CD14-positive monocyte (primary cell): ENCODE measurements around the gene SMG6. TPM values are rescaled to one million over a fixed set of nuclear protein-coding genes. Genes with fewer than 3 reads are reported as not detected.

Experiments
- DNase-seq, 3 donors: peaks; one replicate each; pipeline ENCODE4 v3.0.0-alpha.2; 2011 to 2022
- H2AFZ ChIP-seq: 2 replicates; pipeline ENCODE4 v1.6.0; 2012; ENCODE audit warnings: mild to moderate bottlenecking, low read depth, low read length, inconsistent platforms; ENCODE audit not compliant: insufficient read depth, poor library complexity, severe bottlenecking
- H3K27ac ChIP-seq, 2 donors: 1 replicate in 1 of 2; 2 replicates in 1 of 2; pipeline ENCODE4 v1.5.1; 2012 to 2013; ENCODE audit warnings: low read length in 2 of 2, control low read depth in 1 of 2, inconsistent platforms in 1 of 2, low read depth in 1 of 2, mild to moderate bottlenecking in 1 of 2
- H3K27me3 ChIP-seq, 2 donors: one replicate each; pipeline versions ENCODE4 v1.6.0 to v1.6.1; 2011 to 2013; ENCODE audit warnings: low read length in 2 of 2; ENCODE audit not compliant: control insufficient read depth in 2 of 2, insufficient read depth in 2 of 2
- H3K36me3 ChIP-seq, 2 donors: replicated peaks in 1 of 2; 1 replicate in 1 of 2; 2 replicates in 1 of 2; pipeline versions ENCODE4 v1.5.1 to v1.6.1; 2012 to 2013; ENCODE audit warnings: low read length in 2 of 2, control low read depth in 1 of 2, inconsistent platforms in 1 of 2, mild to moderate bottlenecking in 1 of 2; ENCODE audit not compliant: insufficient read depth in 2 of 2, control insufficient read depth in 1 of 2
- H3K4me1 ChIP-seq, 2 donors: 1 replicate in 1 of 2; 2 replicates in 1 of 2; pipeline versions ENCODE4 v1.5.1 to v1.6.1; 2012 to 2013; ENCODE audit warnings: low read length in 2 of 2, control low read depth in 1 of 2, inconsistent platforms in 1 of 2, mild to moderate bottlenecking in 1 of 2, moderate library complexity in 1 of 2; ENCODE audit not compliant: insufficient read depth in 2 of 2, control insufficient read depth in 1 of 2
- H3K4me2 ChIP-seq: replicated peaks from 2 replicates; pipeline ENCODE3; 2012; ENCODE audit warnings: low read length, moderate library complexity, mild to moderate bottlenecking; ENCODE audit not compliant: poor library complexity, severe bottlenecking; ENCODE audit errors: extremely low read depth
- H3K4me3 ChIP-seq, 3 experiments: fragments of 200-600 bp in 1 of 3; sonication (generic) in 1 of 3; replicated peaks in 1 of 3; 1 replicate in 2 of 3; 2 replicates in 1 of 3; pipeline ENCODE4 v1.5.1; 2011 to 2013; ENCODE audit warnings: low read length in 3 of 3, mild to moderate bottlenecking in 3 of 3, control low read depth in 2 of 3, low read depth in 2 of 3, inconsistent platforms in 1 of 3, moderate library complexity in 1 of 3
- H3K79me2 ChIP-seq: 2 replicates; pipeline ENCODE4 v1.6.0; 2012; ENCODE audit warnings: mild to moderate bottlenecking, control low read depth, inconsistent platforms, low read length, moderate library complexity; ENCODE audit not compliant: insufficient read depth
- H3K9ac ChIP-seq: 2 replicates; pipeline ENCODE4 v1.6.0; 2017; ENCODE audit warnings: low read length, mild to moderate bottlenecking; ENCODE audit not compliant: insufficient read depth, poor library complexity, severe bottlenecking
- H3K9me3 ChIP-seq, 2 donors: replicated peaks in 1 of 2; 1 replicate in 1 of 2; 2 replicates in 1 of 2; pipeline versions ENCODE4 v1.5.1 to v1.6.1; 2012 to 2013; ENCODE audit warnings: low read length in 2 of 2, control low read depth in 1 of 2; ENCODE audit not compliant: control insufficient read depth in 1 of 2, insufficient read depth in 1 of 2
- H4K20me1 ChIP-seq: 2 replicates; pipeline ENCODE4 v1.6.0; 2012; ENCODE audit warnings: mild to moderate bottlenecking, low read length, control low read depth, moderate library complexity; ENCODE audit not compliant: insufficient read depth
- H3K27ac Mint-ChIP-seq, 7 donors: one replicate each; pipeline ENCODE4 v1.8.0; 2020; ENCODE audit warnings: mild to moderate bottlenecking in 7 of 7, mixed read lengths in 7 of 7, moderate library complexity in 6 of 7, inconsistent platforms in 2 of 7
- H3K27me3 Mint-ChIP-seq, 3 donors: one replicate each; pipeline ENCODE4 v1.8.0; 2021 to 2022; ENCODE audit warnings: low read depth in 3 of 3, mild to moderate bottlenecking in 3 of 3, mixed read lengths in 3 of 3, moderate library complexity in 3 of 3, inconsistent platforms in 1 of 3
- H3K36me3 Mint-ChIP-seq, 2 donors: one replicate each; pipeline ENCODE4 v1.8.0; 2020; ENCODE audit warnings: mixed read lengths in 2 of 2, inconsistent platforms in 1 of 2, mild to moderate bottlenecking in 1 of 2
- H3K4me1 Mint-ChIP-seq: one replicate; pipeline ENCODE4 v1.8.0; 2020; ENCODE audit warnings: mild to moderate bottlenecking, mixed read lengths
- H3K4me3 Mint-ChIP-seq, 2 donors: one replicate each; pipeline ENCODE4 v1.8.0; 2020; ENCODE audit warnings: mild to moderate bottlenecking in 2 of 2, mixed read lengths in 2 of 2, moderate library complexity in 1 of 2
- H3K9me3 Mint-ChIP-seq, 7 donors: one replicate each; pipeline ENCODE4 v1.8.0; 2020 to 2022; ENCODE audit warnings: mixed read lengths in 7 of 7, mild to moderate bottlenecking in 6 of 7, moderate library complexity in 6 of 7, inconsistent platforms in 2 of 7
- WGBS: methylation state at CpG from one replicate; pipeline ENCODE4 v1.1.5; 2013; ENCODE audit warnings: missing lambda C conversion rate; ENCODE audit not compliant: insufficient coverage; 5-methylcytosine and 5-hydroxymethylcytosine counted together
- intact Hi-C, 2 donors: fragments of 100-400 bp; cut with micrococcal nuclease; formaldehyde crosslinking; loops; one replicate each; pipeline versions ENCODE4 v1.15.0 to v1.15.1; 2023
- polyA plus RNA-seq, 3 donors: library from polyadenylated mRNA; depleted of rRNA in 1 of 3; unstranded in 2 of 3; stranded (reverse) in 1 of 3; fragments of 300-500 nt in 2 of 3; fragments of >200 nt in 1 of 3; fragmentation: Illumina TruSeq in 2 of 3; gene quantifications; 1 replicate in 2 of 3; 2 replicates in 1 of 3; pipeline ENCODE4 v1.2.3, GENCODE V29; 2012 to 2021
- TF ChIP-seq, protein P1 (sequence below): fragments of 200-600 bp; IDR thresholded peaks from one replicate; pipeline ENCODE4 v1.8.0; 2022; ENCODE audit warnings: antibody characterized with exemption, mild to moderate bottlenecking

SMG6 gene
- polyA plus RNA-seq, 3 donors = 0.67 to 7.1 (median 1.1) TPM

DNA sequence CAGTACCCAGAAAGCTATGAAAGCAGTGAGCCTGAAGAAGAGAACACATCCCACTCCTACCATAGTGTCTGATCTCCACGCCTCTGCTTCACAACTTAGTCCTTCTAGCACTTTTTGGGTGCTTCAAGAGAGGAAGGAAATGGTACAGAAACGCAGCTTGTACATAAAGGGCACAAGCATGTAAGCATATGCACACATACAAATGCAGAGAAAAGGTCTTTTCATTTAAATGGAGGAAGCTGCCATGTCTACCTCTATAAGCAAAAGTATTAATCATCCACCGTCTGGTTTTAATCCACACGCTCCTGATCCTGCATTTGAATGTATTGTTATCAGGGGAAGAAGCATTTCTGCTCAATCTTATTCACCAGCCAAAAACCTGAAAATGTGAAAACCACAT, 148.0 kb downstream of the SMG6 start:
- Histone ChIP-seq H4K20me1 (no peaks in the 10 kb centered on the region), H3K27me3 (no peaks in the 10 kb centered on the region), H3K27ac (peak overlapping the region in 1 of 2 donors; percentile 29), H3K9me3 (no peaks in the 10 kb centered on the region), H3K79me2 (no peaks in the 10 kb centered on the region), H2AFZ (peak overlapping the region; percentile 30), H3K4me1 (peaks cover 38 to 42% of the 10 kb centered on the region in 2 donors), H3K4me3 (no peak overlapping the region), H3K4me2 (no peak overlapping the region), H3K36me3 (peaks cover 0 to 31% of the 10 kb centered on the region in 2 donors), H3K9ac (no peak overlapping the region)
- H3K4me3 Mint-ChIP-seq = no peak overlapping the region
- no CpG with 5 or more reads among the region's 4 CpGs for WGBS
- peaks cover 42% of the 10 kb centered on the region for H3K4me1 Mint-ChIP-seq
- peaks cover 32 to 34% of the 10 kb centered on the region in 2 donors for H3K36me3 Mint-ChIP-seq
- intact Hi-C loops = loop anchor here (5.0 to 10.0 kb wide), 5 partner anchors 33 to 101 kb away; partner anchors contain the start of gene HIC1 (in 2 of the 2)
- peak overlapping the region in 2 of 7 donors; percentile 65 to 67 for H3K27ac Mint-ChIP-seq
- H3K9me3 Mint-ChIP-seq = no peaks in the 10 kb centered on the region
- TF ChIP-seq, protein P1, sequence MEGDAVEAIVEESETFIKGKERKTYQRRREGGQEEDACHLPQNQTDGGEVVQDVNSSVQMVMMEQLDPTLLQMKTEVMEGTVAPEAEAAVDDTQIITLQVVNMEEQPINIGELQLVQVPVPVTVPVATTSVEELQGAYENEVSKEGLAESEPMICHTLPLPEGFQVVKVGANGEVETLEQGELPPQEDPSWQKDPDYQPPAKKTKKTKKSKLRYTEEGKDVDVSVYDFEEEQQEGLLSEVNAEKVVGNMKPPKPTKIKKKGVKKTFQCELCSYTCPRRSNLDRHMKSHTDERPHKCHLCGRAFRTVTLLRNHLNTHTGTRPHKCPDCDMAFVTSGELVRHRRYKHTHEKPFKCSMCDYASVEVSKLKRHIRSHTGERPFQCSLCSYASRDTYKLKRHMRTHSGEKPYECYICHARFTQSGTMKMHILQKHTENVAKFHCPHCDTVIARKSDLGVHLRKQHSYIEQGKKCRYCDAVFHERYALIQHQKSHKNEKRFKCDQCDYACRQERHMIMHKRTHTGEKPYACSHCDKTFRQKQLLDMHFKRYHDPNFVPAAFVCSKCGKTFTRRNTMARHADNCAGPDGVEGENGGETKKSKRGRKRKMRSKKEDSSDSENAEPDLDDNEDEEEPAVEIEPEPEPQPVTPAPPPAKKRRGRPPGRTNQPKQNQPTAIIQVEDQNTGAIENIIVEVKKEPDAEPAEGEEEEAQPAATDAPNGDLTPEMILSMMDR = no peak
- peaks cover 0 to 2% (median 2%) of the 10 kb centered on the region in 3 donors for H3K27me3 Mint-ChIP-seq
- peak in 2 of 3 donors; percentile 11 to 51 for DNase-seq

DNA sequence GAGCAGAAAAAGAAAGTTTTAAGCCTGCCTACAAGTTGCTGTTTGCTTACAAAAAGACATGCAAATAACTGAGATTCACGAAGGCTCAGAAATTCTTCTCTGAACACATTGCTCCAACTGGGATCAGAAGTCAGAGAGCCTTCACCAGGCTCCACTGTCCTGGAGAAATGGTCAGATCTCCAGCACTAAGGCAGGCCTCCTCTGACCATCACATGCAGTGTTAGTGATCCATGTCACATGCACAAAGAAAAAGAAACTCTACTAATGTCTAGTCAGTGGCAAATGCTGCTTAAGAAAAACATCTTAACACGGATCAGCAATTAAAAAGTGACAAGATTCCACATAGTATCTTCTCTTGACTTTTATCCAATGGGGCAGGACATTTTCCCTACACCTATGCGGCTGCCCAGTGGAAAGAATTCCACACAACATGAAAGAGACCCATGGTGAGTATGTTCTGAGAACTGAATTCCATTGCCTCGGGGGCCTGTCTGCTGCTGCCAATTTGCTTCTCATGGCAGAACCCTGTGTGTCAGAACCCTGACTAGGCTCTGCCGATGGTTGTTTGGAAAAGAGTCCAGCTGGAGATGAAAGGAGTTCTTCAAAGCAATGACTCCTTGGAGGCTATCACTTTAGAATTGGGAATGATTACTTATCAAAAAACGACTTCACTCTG, 152.1 kb downstream of the SMG6 start:
- peaks cover 14% of the 10 kb centered on the region for H3K4me1 Mint-ChIP-seq

More for the DNA sequence above, 152.1 kb downstream of the SMG6 start:
- no peak overlapping the region for H2AFZ ChIP-seq
- Mint-ChIP-seq H3K4me3 (no peak overlapping the region), H3K27ac (no peak overlapping the region), H3K27me3 (peaks cover 0 to 2% (median 0%) of the 10 kb centered on the region in 3 donors), H3K36me3 (peaks cover 51 to 60% of the 10 kb centered on the region in 2 donors), H3K9me3 (no peaks in the 10 kb centered on the region)
- H3K27me3 ChIP-seq = no peaks in the 10 kb centered on the region
- no peaks in the 10 kb centered on the region for H3K9me3 ChIP-seq
- no peaks in the 10 kb centered on the region for H3K79me2 ChIP-seq
- no peak for DNase-seq
- no peak overlapping the region for H3K4me3 ChIP-seq
- no peak overlapping the region for H3K9ac ChIP-seq
- TF ChIP-seq, protein P1 = no peak
- H3K4me1 ChIP-seq = peaks cover 13 to 14% of the 10 kb centered on the region in 2 donors
- H3K36me3 ChIP-seq = peaks cover 4 to 43% of the 10 kb centered on the region in 2 donors
- intact Hi-C loops = loop anchor here in 1 of 2 donors (10.0 kb wide), 1 partner anchor 97 kb away; the partner anchor contains the start of gene HIC1
- 100% methylated on average over 3 of the region's 6 CpGs for WGBS
- H4K20me1 ChIP-seq = no peaks in the 10 kb centered on the region
- H3K4me2 ChIP-seq = no peak overlapping the region
- no peak overlapping the region for H3K27ac ChIP-seq
